Measurements from ENCODE around the gene GPR150.
"Not testable (repeated sequence)": the region's sequence is repeated elsewhere in the genome, so short reads cannot be mapped to it uniquely, and the experiment has no call there.

GPR150 gene

GRCh38 chr5:95631991-95632675, 12.2 kb downstream of the GPR150 start:
- TF ChIP-seq ZNF274 (IDR thresholded peaks at IDR 0.05; ENCODE audit: low read depth, low read length) = no peak
- H3K4me3 ChIP-seq (ENCODE audit: low read length) = no peak overlapping the region

- H3K4me3 ChIP-seq (ENCODE audit: low read length) = not testable (repeated sequence)
Observed at GRCh38 chr5:95632942-95633341, 13.1 kb downstream of the GPR150 start.

DNA sequence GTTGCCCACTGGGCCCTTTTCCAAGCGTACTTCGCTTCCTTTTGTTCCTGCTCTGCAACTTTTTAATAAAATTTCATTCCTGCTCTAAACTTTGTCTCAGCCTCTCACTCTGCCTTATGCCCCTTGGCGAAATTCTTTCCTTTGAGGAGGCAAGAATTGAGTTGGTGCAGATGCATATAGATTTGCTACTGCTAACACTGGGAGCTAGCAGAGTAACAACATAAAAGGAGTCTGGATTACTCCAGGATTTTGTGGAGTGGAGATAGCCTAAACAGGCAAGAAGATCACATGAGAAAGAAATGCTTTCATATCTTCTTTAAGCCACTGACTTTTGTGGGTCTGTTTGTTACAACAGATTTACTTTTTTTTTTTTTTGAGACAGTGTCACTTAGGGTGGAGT, 13.8 kb downstream of the GPR150 start:
- no peak for TF ChIP-seq ZNF274 (IDR thresholded peaks at IDR 0.05; ENCODE audit: low read depth, low read length)
- no peak overlapping the region for H3K4me3 ChIP-seq (ENCODE audit: low read length)

GRCh38 chr5:95634081-95634480, 14.2 kb downstream of the GPR150 start:
- H3K4me3 ChIP-seq (ENCODE audit: low read length) = no peak overlapping the region
- TF ChIP-seq ZNF274 (IDR thresholded peaks at IDR 0.05; ENCODE audit: low read depth, low read length) = no peak

DNA sequence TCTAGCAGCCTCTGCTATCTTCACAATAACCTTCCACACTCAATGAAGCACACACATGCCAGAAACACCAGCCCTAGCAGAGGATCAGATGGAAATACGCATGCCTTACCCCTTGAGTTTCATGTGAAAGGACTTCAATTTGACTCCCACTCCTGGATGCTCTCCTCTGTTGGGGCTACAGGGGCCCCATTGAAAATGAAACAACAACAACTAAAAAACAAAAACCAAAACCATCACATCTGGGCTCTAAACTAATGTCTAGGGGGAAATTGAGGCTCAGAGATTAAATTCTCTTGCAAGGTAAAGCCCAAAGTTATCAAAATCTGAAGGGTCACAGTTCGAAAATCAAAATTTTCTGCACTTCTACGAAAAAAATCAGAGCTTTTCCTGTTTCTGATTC, 18.7 kb downstream of the GPR150 start:
- TF ChIP-seq ZNF274 (IDR thresholded peaks at IDR 0.05; ENCODE audit: low read depth, low read length) = no peak
- H3K4me3 ChIP-seq (ENCODE audit: low read length) = no peak overlapping the region; the same call in 1 of the 2 replicates

- H3K4me3 ChIP-seq (ENCODE audit: low read length) = no peak overlapping the region
Observed at GRCh38 chr5:95641741-95642220, 21.9 kb downstream of the GPR150 start.

GRCh38 chr5:95643152-95643551, 23.3 kb downstream of the GPR150 start:
- TF ChIP-seq ZNF274 (IDR thresholded peaks at IDR 0.05; ENCODE audit: low read depth, low read length) = no peak
- H3K4me3 ChIP-seq (ENCODE audit: low read length) = no peak overlapping the region

More at GRCh38 chr5:95641741-95642220, 21.9 kb downstream of the GPR150 start:
- no peak for TF ChIP-seq ZNF274 (IDR thresholded peaks at IDR 0.05; ENCODE audit: low read depth, low read length)

DNA sequence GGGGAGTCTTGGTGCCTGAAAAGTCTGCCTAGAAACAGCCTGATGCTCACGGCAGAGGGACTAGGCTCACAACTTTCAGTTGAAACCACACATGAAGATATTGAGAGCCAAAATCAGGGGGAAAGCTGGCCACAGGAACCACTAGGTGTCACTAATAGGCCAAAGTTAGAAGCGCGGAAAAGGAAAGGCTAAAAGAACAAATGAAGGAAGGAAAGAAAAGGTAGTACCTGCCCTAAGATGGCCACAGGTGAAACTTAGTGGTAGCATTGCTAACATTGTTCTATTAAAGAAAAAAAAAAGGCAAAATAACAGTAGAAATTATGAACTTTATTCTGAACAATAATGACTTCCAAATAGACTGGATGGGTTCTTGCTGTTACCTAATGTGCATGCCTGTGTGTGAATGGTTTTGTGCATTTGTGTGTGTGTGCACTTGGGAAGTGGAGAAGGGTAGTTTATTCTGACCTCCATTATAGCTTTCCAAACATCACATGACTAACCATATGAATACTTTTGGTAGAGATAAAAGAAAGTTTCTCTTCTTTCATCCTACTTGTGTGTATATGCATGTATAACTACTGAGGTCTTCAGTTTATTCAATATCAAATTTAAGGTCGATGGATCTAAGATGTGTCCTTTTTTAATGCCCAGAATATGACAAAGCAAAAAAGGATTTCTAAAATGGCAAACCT, 24.6 kb downstream of the GPR150 start:
- no peak for TF ChIP-seq ZNF274 (IDR thresholded peaks at IDR 0.05; ENCODE audit: low read depth, low read length)
- no peak overlapping the region for H3K4me3 ChIP-seq (ENCODE audit: low read length)

DNA sequence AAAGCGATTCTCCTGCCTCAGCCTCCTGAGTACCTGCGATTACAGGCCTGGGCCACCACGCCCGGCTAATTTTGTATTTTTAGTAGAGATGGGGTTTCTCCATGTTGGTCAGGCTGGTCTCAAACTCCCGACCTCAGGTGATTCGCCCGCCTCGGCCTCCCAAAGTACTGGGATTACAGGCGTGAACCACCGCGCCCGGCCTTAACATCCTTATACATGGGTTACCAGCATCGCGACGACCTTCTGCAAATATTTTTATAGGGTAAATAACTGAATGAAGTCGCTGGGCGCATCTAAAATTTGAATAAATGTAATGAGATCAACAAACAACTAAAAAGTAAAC, 26.3 kb downstream of the GPR150 start:
- peak overlapping the region; percentile 5; the same call in 1 of the 2 replicates for H3K4me3 ChIP-seq (ENCODE audit: low read length)

- peak within 1 kb of the TSS; percentile 56; the same call in 1 of the 2 replicates for H3K4me3 ChIP-seq (ENCODE audit: low read length)
- no peak for TF ChIP-seq ZNF274 (IDR thresholded peaks at IDR 0.05; ENCODE audit: low read depth, low read length)
Observed at GRCh38 chr5:95646569-95647431, 26.9 kb downstream of the GPR150 start, which contains the start of gene RFESD. Gene RFESD, plus strand, starts transcription at chr5:95646777. Its CDS starts 5,495 bp downstream, at chr5:95652272.

- H3K4me3 ChIP-seq (ENCODE audit: low read length) = no peak overlapping the region
- no peak for TF ChIP-seq ZNF274 (IDR thresholded peaks at IDR 0.05; ENCODE audit: low read depth, low read length)
Observed at GRCh38 chr5:95647886-95648860, 28.3 kb downstream of the GPR150 start.

DNA sequence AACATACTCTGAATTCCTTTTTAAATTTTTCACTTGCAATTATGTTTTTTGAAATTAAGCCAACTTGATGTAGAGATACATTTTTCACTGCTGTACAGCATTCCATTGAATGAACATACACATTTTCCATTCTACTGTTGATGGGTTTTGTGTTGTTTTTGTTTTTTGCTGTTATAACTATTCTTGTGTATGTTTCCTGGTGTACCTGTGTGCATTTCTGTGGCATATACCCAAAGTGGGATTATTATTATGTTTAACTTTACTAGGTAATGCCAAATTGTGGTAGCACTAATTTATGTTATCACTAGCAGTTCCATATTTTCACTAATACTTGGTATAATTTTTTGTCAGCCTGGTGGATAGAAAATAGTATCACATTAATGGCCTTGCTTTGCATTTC, 29.4 kb downstream of the GPR150 start:
- TF ChIP-seq ZNF274 (IDR thresholded peaks at IDR 0.05; ENCODE audit: low read depth, low read length) = no peak
- no peak overlapping the region for H3K4me3 ChIP-seq (ENCODE audit: low read length)

GRCh38 chr5:95649842-95650620, 30.1 kb downstream of the GPR150 start:
- H3K4me3 ChIP-seq (ENCODE audit: low read length) = no peak overlapping the region
- no peak for TF ChIP-seq ZNF274 (IDR thresholded peaks at IDR 0.05; ENCODE audit: low read depth, low read length)

Data from GM08714 (cell line).